ENCODE results near the gene LRWD1.
"Not testable (repeated sequence)": the region's sequence is repeated elsewhere in the genome, so short reads cannot be mapped to it uniquely, and the experiment has no call there.

Gene LRWD1

GRCh38 chr7:102469351-102469971 is 4.7 kb downstream of the LRWD1 start:
- no peak for DNase-seq (ENCODE audit: low spot score)

GRCh38 chr7:102469972-102470825 is 5.4 kb downstream of the LRWD1 start:
- DNase-seq (ENCODE audit: low spot score) = no peak

GRCh38 chr7:102471791-102472125 is 7.0 kb downstream of the LRWD1 start:
- DNase-seq (ENCODE audit: low spot score) = no peak

- DNase-seq (ENCODE audit: low spot score) = no peak
Measured at GRCh38 chr7:102472126-102473041, 7.6 kb downstream of the LRWD1 start.

GRCh38 chr7:102473271-102473991 is 8.6 kb downstream of the LRWD1 start:
- no peak for DNase-seq (ENCODE audit: low spot score)

GRCh38 chr7:102474116-102474515 is 9.3 kb downstream of the LRWD1 start:
- DNase-seq (ENCODE audit: low spot score) = not testable (repeated sequence)

- not testable (repeated sequence) for DNase-seq (ENCODE audit: low spot score)
Measured at GRCh38 chr7:102474736-102475435, 10.1 kb downstream of the LRWD1 start.

- DNase-seq (ENCODE audit: low spot score) = peak; percentile 10
Measured at GRCh38 chr7:102478314-102479208, 13.8 kb downstream of the LRWD1 start, which contains the start of gene POLR2J. TSS of gene POLR2J (minus strand) at chr7:102478922. CDS start at chr7:102478860, 62 bp downstream.

- DNase-seq (ENCODE audit: low spot score) = not testable (repeated sequence)
Measured at GRCh38 chr7:102479209-102479584, 14.4 kb downstream of the LRWD1 start.

GRCh38 chr7:102479982-102480637 is 15.3 kb downstream of the LRWD1 start:
- not testable (repeated sequence) for DNase-seq (ENCODE audit: low spot score)

- DNase-seq (ENCODE audit: low spot score) = not testable (repeated sequence)
Measured at GRCh38 chr7:102481962-102482361, 17.2 kb downstream of the LRWD1 start.

GRCh38 chr7:102484317-102484716 is 19.5 kb downstream of the LRWD1 start:
- DNase-seq (ENCODE audit: low spot score) = not testable (repeated sequence)

GRCh38 chr7:102490529-102491075 is 25.8 kb downstream of the LRWD1 start:
- not testable (repeated sequence) for DNase-seq (ENCODE audit: low spot score)

- DNase-seq (ENCODE audit: low spot score) = not testable (repeated sequence)
Measured at GRCh38 chr7:102493220-102493935, 28.6 kb downstream of the LRWD1 start.

GRCh38 chr7:102494026-102494425 is 29.2 kb downstream of the LRWD1 start:
- not testable (repeated sequence) for DNase-seq (ENCODE audit: low spot score)

- DNase-seq (ENCODE audit: low spot score) = not testable (repeated sequence)
Measured at GRCh38 chr7:102494473-102495149, 29.8 kb downstream of the LRWD1 start.

- not testable (repeated sequence) for DNase-seq (ENCODE audit: low spot score)
Measured at GRCh38 chr7:102496861-102497260, 32.1 kb downstream of the LRWD1 start.

GRCh38 chr7:102497308-102497707 is 32.5 kb downstream of the LRWD1 start:
- not testable (repeated sequence) for DNase-seq (ENCODE audit: low spot score)
